Measurements from ENCODE around the gene TRMT2A.

TRMT2A gene

GRCh38 chr22:20149257-20150250 lies 32.5 kb upstream of the TRMT2A start:
- DNase-seq (ENCODE audit: extremely low read depth in 1 of 2, low read depth in 1 of 2) = no peak

DNA sequence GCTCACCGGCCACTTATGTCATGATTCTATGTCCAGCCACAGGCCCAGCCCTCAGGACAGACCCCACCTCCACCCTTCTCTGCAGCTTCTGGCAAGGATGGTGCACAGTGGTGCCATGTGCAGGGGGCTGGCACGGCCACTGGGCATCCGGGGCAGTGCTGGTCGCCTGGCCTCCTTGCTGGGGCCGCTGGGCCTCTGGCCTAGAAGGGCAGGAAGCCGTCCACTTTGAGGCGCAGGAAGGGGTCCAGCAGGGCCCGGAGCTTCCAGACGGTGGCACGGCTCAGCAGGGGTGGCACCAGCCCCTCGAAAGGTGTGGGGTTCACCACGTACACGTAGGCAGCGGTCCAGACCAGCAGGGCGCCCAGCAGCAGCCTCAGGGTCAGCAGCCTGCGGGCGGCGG lies 31.4 kb upstream of the TRMT2A start:
- DNase-seq (ENCODE audit: extremely low read depth in 1 of 2, low read depth in 1 of 2) = no peak

DNA sequence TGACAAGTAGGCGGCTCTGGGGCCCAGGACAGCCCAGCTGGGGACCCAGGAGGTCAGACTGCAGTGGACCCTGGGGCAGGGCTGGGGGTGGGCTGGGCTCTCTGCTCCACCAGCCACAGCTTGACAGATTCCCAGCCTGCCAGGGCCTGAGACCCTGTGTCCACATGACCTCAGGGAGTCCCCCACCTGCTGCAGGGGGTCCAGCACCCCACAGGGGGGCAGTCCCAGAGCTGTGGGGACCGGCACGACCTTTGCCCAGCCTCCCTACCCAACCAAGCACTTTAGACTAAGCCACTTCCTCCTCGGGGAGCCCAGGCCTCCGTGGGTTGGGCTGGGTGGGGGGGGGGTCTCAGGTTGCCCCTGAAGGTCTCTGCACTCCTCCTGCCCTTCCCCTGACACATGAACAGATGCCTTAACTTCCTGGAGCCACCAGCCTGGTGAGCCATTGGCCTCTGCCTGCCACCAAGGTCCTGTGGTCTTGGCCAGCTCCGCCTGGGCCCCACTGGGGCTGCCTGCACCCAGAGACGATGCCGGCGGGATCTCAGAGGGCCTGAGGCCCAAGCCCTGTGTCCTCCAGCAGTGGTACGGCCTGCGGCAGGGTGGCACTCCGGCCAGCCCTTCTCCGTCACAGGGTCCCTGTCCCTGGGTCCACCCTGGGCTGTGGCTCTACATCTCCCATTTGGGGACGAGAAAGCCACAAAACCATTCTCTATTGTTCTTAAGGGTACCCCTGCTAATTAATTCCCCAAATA lies 30.4 kb upstream of the TRMT2A start:
- no peak for DNase-seq (ENCODE audit: extremely low read depth in 1 of 2, low read depth in 1 of 2)

GRCh38 chr22:20146777-20147176 lies 29.8 kb upstream of the TRMT2A start:
- no peak for DNase-seq (ENCODE audit: extremely low read depth in 1 of 2, low read depth in 1 of 2)

DNA sequence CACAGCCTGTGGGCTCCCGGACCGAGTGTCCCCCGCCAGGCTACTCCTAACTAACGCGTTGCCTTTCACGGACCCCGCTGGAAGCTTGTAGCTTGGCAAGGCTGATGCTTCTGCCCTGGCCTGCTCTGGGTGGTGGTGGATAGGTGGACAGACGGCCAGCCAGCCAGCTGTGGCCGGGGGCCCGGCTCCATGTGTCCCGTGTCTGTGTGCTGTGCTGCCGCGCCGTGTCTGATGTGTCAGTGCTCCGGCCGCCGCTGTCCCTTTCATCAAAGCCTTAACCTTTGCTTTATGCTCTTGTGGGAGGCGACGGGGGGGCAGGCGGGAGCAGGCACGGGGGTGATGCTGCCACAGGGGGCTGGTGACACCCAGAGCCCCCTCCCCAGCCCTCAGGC lies 28.8 kb upstream of the TRMT2A start:
- no peak for DNase-seq (ENCODE audit: extremely low read depth in 1 of 2, low read depth in 1 of 2)

DNA sequence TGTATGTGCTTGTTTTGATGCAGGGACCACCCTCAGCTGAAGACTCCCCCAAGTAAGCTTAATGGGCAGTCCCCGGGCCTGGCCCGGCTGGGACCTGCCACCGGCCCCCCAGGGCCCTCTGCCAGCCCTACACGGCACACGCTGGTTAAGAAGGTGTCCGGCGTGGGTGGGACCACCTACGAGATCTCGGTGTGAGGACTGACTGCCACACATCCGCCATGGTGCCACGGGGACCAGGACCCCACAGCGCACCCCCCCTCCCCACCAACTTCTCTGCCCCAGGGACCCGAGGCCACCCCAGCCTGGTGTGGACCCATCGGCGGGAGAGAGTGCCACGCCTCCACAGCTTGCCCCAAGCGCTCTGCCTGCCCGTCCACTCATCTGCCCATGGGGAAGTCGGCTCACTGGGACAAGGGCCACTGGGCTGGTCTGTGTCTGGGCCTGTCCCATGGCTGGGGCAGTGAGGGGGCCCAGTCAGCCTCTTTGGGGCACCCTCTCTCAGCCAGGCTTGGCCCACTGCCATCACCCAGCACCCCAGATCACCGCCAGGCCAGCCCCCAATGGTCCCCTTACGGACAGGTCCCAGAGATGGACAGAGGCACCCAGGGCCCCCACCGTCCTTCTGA lies 28.3 kb upstream of the TRMT2A start:
- DNase-seq (ENCODE audit: extremely low read depth in 1 of 2, low read depth in 1 of 2) = no peak

DNA sequence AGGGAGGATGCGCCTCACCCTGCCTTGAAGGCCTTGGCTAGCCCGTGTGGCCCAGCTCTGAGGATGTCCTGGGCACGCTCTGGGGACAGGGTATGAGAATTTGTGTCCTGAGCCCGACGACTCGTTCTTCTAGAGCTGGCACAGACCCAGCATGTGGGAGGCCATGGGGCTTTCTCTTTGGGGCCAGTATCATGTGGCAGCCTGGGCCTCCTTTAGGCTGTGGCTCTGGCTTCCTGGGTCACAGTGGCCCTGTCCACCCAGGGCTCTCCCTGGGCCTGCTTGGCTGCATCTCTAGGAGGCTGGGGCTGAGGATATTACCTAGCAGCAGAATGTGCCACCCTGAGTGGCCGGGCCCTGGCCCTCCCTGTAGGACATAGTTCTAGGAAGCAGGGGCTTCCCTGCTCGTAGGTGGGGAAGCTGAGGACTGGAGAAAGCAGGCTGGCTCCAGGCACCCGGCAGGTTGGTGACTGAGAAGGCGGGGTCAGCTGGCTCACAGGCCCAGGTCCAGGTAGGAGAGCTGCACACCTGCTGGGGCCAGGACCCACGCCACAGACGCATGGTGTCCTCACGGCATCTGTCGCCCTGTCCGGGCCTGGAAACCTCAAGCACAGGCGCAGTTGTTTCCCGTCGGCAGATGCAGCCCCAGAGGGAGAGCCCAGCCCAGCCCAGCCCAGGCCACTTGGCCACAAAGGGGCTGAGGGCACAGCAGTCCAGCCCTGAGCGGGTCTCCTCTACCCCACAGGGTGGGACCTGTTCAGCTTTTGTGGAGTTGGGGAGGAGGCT lies 27.0 kb upstream of the TRMT2A start:
- no peak for DNase-seq (ENCODE audit: extremely low read depth in 1 of 2, low read depth in 1 of 2)

DNA sequence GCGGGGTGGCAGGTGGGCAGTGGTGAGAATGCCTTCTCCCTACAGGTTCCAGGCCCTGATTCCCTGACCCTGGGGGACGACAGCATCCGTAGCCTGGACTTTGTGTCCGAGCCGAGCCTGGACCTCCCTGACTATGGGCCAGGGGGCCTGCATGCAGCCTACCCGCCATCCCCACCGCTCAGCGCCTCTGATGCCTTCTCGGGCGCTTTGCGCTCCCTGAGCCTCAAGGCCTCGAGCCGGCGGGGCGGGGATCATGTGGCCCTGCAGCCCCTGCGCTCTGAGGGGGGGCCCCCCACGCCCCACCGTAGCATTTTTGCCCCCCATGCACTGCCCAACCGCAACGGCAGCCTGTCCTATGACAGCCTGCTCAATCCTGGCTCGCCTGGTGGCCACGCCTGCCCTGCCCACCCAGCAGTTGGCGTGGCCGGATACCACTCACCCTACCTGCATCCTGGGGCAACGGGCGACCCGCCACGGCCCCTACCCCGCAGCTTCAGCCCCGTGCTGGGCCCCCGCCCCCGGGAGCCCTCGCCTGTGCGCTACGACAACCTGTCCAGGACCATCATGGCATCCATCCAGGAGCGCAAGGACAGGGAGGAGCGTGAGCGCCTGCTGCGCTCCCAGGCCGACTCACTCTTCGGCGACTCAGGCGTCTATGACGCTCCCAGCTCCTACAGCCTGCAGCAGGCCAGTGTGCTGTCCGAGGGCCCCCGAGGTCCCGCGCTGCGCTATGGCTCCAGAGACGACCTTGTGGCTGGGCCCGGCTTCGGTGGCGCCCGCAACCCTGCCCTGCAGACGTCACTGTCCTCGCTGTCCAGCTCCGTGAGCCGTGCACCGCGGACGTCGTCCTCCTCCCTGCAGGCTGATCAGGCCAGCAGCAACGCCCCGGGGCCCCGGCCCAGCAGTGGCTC lies 25.9 kb upstream of the TRMT2A start:
- no peak for DNase-seq (ENCODE audit: extremely low read depth in 1 of 2, low read depth in 1 of 2)

DNA sequence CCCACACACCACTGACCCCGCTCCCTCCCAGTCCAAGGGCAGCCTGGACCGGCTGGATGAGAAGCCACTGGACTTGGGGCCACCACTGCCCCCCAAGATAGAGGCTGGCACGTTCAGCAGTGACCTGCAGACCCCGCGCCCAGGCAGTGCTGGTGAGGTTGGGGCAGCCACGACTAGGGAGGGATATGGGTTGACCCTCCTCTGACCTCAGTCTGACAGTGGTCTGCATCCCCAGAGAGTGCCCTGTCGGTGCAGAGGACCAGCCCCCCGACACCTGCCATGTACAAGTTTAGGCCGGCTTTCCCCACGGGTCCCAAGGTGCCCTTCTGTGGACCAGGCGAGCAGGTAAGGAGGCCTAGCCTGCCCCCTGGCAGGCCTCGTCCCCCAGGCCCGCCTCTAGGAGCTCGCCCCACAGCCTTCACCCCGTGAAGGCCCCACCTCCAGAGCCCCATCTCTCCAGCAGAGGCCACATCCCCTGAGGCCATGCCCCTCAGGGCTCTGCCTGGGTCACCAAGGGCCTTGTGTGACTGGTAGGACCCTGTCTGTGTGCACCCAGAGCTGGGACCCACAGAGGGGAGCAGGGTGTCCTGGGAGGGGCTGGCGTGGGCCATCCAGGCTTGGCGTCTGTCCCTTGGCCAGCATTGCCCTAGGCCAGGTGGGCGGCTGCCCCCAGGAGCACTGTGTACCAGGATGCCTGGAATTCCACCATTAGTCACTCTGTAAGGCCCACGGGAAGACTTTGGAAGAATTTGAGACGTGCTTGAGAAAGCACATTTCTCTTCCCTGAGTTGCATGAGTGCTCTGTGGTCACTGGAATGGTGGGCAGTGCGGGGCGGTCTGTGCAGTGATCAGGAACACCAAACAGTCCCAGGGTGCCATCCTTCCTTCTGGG lies 24.4 kb upstream of the TRMT2A start:
- no peak for DNase-seq (ENCODE audit: extremely low read depth in 1 of 2, low read depth in 1 of 2)

GRCh38 chr22:20140521-20140964 lies 23.5 kb upstream of the TRMT2A start:
- DNase-seq (ENCODE audit: extremely low read depth in 1 of 2, low read depth in 1 of 2) = no peak

- DNase-seq (ENCODE audit: extremely low read depth in 1 of 2, low read depth in 1 of 2) = no peak
Observed at GRCh38 chr22:20140107-20140445, 23.1 kb upstream of the TRMT2A start.

DNA sequence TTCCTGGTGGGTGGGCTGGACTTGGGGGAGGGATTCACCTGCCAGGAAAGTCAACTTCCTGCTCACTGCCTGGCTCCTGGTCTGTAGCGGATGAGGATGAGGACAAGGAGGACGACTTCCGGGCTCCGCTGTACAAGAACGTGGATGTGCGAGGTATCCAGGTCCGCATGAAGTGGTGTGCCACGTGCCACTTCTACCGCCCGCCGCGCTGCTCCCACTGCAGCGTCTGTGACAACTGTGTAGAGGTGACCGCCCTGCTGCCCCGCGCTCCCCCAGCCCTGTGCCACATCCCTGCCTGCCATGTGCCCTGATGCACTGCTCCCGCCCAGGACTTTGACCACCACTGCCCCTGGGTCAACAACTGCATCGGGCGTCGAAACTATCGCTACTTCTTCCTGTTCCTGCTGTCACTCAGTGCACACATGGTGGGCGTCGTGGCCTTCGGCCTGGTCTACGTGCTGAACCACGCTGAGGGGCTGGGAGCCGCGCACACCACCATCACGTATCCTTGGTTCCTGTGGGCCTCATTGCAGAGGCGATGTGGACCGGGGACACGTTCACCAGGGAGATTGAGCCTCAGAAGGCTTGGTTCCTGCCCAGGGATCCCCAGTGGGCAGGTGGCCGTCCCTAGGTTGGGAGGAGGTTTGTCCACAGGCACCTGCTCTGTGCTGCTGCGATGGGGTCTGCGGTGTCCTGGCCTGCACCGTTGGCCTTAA lies 22.5 kb upstream of the TRMT2A start:
- no peak for DNase-seq (ENCODE audit: extremely low read depth in 1 of 2, low read depth in 1 of 2)

DNA sequence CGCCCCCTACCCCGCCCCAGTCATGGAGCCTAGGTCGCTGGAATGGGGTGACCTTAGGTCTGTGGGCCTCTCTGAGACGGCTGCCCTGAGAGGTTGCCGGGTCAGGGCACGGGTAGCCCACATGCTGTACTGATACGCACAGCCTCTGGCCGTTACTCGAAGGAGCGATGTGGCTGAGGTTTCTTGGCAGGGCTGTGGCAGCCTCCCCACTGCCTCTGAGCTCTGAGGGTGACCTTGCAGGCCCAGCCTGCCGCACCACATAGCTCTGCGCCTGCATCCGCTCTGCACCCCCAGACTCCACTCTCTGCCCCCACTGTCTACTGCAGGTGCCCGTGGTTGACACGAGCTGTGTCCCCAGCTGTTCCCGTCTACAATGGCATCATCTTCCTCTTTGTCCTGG lies 21.8 kb upstream of the TRMT2A start:
- DNase-seq (ENCODE audit: extremely low read depth in 1 of 2, low read depth in 1 of 2) = no peak

DNA sequence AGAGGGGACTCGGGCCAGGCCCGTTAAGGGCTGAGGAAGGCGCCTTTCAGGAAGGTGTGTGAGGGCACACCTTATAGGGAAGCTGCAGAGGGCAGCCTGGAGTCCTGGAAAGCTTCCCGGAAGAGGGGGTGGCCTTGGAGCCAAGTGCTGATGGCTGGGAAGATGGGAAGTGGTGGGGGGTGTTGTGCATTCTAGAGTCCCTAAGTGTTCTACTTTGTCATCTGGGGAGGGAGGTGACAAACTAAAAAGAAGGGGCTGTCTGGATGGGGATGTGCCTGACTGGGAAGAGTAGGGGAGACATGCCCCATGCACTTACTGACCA lies 21.4 kb upstream of the TRMT2A start:
- DNase-seq (ENCODE audit: extremely low read depth in 1 of 2, low read depth in 1 of 2) = no peak

DNA sequence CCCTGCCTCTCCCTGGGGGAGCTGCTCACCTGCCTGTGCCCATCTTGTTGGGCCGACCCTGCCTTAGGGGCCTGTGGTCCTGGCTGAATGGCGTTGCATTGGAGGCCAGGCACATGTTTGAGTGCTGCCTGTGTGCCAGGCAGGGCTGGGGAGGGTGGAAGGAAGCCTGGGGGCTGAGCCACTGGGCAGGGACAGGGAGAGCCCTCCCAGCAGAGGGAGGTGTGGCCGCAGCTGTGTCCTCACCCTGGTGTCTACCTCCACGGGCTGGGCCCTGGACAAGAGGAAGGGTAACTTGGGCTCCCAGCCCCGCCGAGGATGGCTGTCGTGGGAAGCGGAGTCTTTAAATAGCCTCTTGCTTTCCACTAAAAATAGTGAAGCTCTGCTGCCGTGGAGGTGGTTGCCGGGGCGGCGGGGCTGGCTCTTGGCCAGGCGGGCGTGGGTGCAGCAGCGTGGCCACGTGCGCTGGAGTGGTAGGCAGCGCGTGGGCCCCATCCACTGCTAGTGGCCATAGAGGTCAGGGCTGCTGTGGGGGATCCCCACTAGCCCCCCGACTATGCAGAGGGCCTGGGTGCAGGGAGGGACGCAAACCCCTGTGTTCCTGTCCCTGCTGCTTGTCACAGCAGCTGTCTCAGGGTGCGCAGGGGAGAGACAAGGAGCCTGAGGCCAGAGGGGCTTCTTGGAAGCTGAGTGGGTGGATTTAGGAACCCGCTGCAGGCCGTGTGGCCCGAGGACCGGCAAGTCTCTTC lies 20.8 kb upstream of the TRMT2A start:
- DNase-seq (ENCODE audit: extremely low read depth in 1 of 2, low read depth in 1 of 2) = no peak

DNA sequence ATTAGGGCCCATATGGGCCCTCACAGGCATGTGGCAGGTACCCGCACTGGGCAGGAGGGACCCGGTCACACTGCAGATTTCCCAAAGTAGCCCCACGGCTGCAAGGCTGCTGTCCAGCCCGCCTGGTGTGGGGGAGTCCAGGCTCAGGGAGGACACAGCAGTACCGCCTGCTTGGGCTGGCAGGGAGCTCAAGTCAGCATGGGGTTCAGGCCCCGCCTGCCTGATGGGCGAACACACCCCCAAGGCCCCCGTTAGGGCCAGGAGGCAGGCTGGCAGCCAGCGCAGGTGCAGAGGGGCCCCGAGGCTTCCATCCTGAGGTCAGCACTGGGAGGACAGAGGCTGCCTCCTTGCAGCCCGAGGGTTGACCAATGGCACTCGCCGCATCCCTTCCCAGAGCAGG lies 20.1 kb upstream of the TRMT2A start:
- no peak for DNase-seq (ENCODE audit: extremely low read depth in 1 of 2, low read depth in 1 of 2)

GRCh38 chr22:20136603-20136873 lies 19.5 kb upstream of the TRMT2A start:
- DNase-seq (ENCODE audit: extremely low read depth in 1 of 2, low read depth in 1 of 2) = no peak

Data from stimulated activated CD8-positive, alpha-beta memory T cell treated with anti-CD3 and anti-CD28 coated beads, Interleukin-7, amount 100 ng/mL, for 48 hours (primary cell).